A549 treated with AZD9567 at 1 μM for 4 hours (cell line): ENCODE results near the gene BCAP31. TPM values are rescaled to one million over a fixed set of nuclear protein-coding genes. Genes with fewer than 3 reads are reported as not detected.

Experiments
- total RNA-seq: library from RNA; stranded (reverse); fragments of 200-300 nt; extraction: Qiagen RNA extraction; gene quantifications from 5 replicates; pipeline ENCODE4 v1.2.3, GENCODE V29; 2022; ENCODE audit not compliant: insufficient read depth

Gene BCAP31
- 353 to 447 TPM (median 363 TPM) in 5 replicates for total RNA-seq

DNA sequence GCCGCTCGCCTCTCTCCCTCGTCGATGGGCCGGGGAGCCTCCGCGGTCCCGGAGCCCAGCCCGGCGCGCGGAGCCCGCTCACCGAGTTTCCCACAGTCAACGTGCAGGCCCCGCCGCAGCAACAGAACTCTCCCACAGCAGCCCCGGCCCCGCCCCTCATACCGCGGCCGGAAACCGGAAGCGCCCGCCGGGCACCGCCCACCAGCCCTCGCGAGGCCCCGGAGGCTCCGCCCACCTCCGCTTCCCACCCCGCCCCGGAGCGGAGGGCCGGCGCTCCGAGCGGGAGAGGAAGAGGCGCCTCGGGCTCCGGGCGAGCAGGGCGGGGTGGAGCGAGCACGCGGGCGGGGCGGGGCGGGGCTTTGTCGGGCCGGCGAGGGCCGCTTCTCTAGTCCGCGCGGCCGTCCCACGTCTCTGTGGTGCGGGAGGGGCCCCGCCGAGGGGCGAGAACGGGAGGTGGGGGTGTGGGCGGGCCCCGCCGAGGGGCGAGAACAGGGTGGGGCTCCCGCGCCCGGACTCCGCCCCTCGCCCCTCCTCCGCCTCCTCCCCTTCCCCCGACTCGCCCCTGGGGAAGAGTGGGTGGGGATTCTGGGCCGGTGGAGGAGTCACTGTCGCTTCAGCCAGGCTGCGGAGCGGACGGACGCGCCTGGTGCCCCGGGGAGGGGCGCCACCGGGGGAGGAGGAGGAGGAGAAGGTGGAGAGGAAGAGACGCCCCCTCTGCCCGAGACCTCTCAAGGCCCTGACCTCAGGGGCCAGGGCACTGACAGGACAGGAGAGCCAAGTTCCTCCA, at the start of gene BCAP31, which contains the start of gene ABCD1:
BCAP31 (minus strand) TSS at position 136 of the 787 bp plus-strand sequence. CDS start 1,143 bp downstream, outside the sequence.
ABCD1 (plus strand) TSS at position 605 of the 787 bp plus-strand sequence. CDS start 411 bp downstream, outside the sequence.

DNA sequence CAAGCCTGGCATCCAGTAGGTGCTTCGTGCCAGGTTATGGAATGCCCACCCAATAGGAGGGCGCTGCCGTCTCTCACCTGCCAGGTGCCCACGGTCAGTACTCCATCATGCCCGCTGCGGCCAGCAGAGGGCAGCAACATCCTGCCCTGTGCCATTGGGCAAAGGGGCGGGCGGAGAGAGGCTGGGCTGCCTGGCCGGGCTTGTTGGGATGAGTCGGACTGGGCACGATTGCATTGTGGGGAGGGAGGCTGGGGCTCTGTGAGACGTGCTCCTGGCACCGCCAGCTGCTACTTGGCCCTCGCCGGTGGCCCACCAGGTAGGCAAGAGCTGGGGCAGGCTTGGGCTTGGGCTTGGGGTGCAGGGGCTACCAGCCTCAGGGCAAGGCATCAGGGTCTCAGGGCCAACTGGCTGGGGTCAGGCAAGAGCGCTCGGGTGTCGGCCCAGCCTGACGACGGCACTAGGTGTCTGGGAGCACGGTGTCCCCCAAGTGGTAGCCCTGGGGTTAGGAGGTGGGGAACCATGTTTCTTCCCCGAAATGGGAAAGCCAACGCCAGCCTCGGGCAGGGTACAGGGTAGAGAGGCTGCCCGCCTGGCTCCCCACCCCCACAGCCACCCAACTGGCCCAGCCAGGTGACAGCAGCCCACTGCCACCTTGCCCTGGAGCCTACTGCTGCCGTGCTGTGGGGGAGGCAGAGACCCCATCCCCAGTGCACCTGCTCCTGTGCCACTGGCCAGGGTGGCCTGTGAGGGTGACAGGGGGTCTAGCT, 40.0 kb upstream of the BCAP31 start, which contains the start of gene PLXNB3:
PLXNB3 (plus strand) TSS at position 261 of the 767 bp plus-strand sequence. CDS start 1,287 bp downstream, outside the sequence.

DNA sequence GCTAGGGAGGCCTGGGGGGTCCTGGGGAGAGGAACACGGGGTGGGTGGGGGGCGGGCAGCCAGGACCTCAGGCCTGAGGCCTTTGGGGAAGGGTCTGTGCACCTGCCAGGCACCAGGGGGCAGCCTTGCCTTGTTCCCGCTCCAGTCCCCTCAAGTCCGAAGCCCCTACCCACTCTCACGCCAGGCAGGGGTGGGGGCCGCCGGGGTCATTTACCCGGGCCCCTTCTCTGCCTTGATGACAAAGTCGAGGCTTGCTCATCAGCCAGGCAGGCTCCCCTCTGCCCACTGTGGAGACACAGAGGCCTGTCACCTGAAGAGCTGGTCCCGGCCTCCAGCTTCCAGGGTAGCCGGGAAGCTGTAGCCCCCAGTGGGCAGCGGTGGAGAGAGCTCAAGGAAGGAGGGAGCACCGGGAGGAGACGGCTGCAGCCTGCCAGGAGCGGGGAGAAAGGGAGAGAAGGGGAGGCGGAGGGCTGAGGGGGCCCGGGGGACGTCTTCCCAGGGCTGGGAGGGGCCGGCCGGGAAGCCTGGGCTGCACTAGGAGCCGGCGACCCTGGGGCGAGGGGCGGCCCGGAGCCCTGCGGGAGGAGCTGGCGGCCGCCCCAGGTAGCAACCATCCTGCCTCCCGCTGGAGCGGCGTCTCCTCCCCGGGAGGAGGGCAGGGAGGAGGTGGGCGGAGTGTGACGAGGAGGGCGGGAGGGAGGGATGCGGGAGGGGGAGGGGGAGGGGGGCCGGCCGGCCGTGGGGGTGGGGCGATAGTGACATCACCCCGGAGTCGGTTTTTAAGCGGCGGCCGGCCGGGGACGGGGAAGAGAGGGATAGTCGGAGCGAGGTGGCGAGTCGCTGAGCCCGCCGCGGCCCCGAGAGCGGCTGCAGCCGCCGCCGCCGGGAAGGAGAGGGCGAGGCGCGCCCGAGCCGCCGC, 36.8 kb downstream of the BCAP31 start, which contains the start of gene SLC6A8:
SLC6A8 (plus strand) TSS at position 806 of the 919 bp plus-strand sequence. CDS start 649 bp downstream, outside the sequence.

GRCh38 chrX:153673428-153674218, 50.6 kb downstream of the BCAP31 start, which contains the start of gene PNCK:
Gene PNCK (minus strand): TSS chrX:153673813. CDS start chrX:153673076, 737 bp downstream.

Other genes with a start within 250 kb of the BCAP31 start
- not detected in 5 replicates for gene BGN, start 229.4 kb downstream of the BCAP31 start, total RNA-seq
- 0.03 to 0.12 TPM (median 0.08 TPM) in 4 of 5 replicates, not detected in the other for gene ATP2B3, start 206.7 kb downstream of the BCAP31 start, total RNA-seq
- 44.9 to 66.0 TPM (median 62.5 TPM) in 5 replicates for gene CCNQ, start 125.2 kb downstream of the BCAP31 start, total RNA-seq
- 1.2 to 2.2 TPM (median 1.4 TPM) in 5 replicates for gene DUSP9, start 77.2 kb downstream of the BCAP31 start, total RNA-seq
- gene PNCK, start 50.6 kb downstream of the BCAP31 start, total RNA-seq, result 0.09 to 0.29 TPM (median 0.19 TPM) in 4 of 5 replicates, not detected in the other
- gene SLC6A8, start 36.5 kb downstream of the BCAP31 start, total RNA-seq, result 11.7 to 38.2 TPM (median 12.2 TPM) in 5 replicates
- gene ABCD1, start 469 bp upstream of the BCAP31 start, total RNA-seq, result 3.6 to 4.2 TPM (median 4.0 TPM) in 5 replicates
- 3.4 to 4.6 TPM (median 3.9 TPM) in 5 replicates for gene PLXNB3, start 39.9 kb upstream of the BCAP31 start, total RNA-seq
- 0.10 to 0.16 TPM in 2 of 5 replicates, not detected in the others for gene SRPK3, start 56.7 kb upstream of the BCAP31 start, total RNA-seq
- gene IDH3G, start 70.0 kb upstream of the BCAP31 start, total RNA-seq, result 60.5 to 64.8 TPM (median 60.9 TPM) in 5 replicates
- gene SSR4, start 70.3 kb upstream of the BCAP31 start, total RNA-seq, result 326 to 447 TPM (median 414 TPM) in 5 replicates
- gene PDZD4, start 106.2 kb upstream of the BCAP31 start, total RNA-seq, result 2.7 to 3.6 TPM (median 3.2 TPM) in 5 replicates
- gene L1CAM, start 161.8 kb upstream of the BCAP31 start, total RNA-seq, result 9.4 to 21.1 TPM (median 19.4 TPM) in 5 replicates
- not detected in 5 replicates for gene AVPR2, start 180.3 kb upstream of the BCAP31 start, total RNA-seq
- gene ARHGAP4, start 201.9 kb upstream of the BCAP31 start, total RNA-seq, result 1.3 to 2.2 TPM (median 2.0 TPM) in 4 of 5 replicates, not detected in the other
- 188 to 246 TPM (median 219 TPM) in 5 replicates for gene NAA10, start 210.7 kb upstream of the BCAP31 start, total RNA-seq
- 0.22 TPM in 1 of 5 replicates, not detected in the others for gene RENBP, start 220.3 kb upstream of the BCAP31 start, total RNA-seq
- 35.4 to 41.3 TPM (median 35.6 TPM) in 5 replicates for gene HCFC1, start 247.4 kb upstream of the BCAP31 start, total RNA-seq
- 5.8 to 12.2 TPM (median 7.4 TPM) in 5 replicates for gene TMEM187, start 248.4 kb upstream of the BCAP31 start, total RNA-seq